WI38 (cell line): ENCODE data around the gene OR2B3.

Experiments used
- H3K4me3 ChIP-seq: 2 replicates; pipeline ENCODE4 v1.5.1; 2011; ENCODE audit warnings: low read depth, mild to moderate bottlenecking, control low read depth, low read length
- TF ChIP-seq, protein P1 (sequence below): IDR thresholded peaks from 2 replicates; pipeline ENCODE4 v1.5.1; 2012; ENCODE audit warnings: low read depth, mild to moderate bottlenecking, control low read depth, low read length

OR2B3 gene

DNA sequence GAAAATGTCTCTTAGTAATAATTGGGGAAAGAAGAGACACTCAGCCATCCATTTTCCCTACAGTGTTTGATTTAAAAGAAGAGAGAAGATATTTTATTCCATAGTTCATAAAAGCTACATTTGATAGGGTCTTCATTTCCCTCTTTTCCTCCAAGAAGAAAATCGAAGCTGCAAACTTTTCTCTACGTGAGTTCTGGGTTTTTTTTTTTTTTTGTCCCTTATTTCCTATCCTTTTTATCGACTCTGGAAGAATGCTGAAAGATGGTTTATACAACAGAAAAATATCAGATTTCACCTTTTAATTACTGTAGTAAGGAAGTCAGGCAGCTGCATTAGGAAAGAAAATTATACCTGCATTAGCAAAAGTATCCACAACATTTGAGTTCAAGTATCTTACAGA is 12.1 kb upstream of the OR2B3 start, which contains the start of gene OR2J1:
Gene OR2J1 (plus strand): TSS at position 301 of the 400 bp plus-strand sequence. CDS start 1,453 bp downstream, outside the sequence.
- H3K4me3 ChIP-seq = no peak within 1 kb of the TSS
- TF ChIP-seq, protein P1, sequence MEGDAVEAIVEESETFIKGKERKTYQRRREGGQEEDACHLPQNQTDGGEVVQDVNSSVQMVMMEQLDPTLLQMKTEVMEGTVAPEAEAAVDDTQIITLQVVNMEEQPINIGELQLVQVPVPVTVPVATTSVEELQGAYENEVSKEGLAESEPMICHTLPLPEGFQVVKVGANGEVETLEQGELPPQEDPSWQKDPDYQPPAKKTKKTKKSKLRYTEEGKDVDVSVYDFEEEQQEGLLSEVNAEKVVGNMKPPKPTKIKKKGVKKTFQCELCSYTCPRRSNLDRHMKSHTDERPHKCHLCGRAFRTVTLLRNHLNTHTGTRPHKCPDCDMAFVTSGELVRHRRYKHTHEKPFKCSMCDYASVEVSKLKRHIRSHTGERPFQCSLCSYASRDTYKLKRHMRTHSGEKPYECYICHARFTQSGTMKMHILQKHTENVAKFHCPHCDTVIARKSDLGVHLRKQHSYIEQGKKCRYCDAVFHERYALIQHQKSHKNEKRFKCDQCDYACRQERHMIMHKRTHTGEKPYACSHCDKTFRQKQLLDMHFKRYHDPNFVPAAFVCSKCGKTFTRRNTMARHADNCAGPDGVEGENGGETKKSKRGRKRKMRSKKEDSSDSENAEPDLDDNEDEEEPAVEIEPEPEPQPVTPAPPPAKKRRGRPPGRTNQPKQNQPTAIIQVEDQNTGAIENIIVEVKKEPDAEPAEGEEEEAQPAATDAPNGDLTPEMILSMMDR = no peak

GRCh38 chr6:29097803-29098202 is 10.7 kb upstream of the OR2B3 start:
- TF ChIP-seq, protein P1 = no peak

DNA sequence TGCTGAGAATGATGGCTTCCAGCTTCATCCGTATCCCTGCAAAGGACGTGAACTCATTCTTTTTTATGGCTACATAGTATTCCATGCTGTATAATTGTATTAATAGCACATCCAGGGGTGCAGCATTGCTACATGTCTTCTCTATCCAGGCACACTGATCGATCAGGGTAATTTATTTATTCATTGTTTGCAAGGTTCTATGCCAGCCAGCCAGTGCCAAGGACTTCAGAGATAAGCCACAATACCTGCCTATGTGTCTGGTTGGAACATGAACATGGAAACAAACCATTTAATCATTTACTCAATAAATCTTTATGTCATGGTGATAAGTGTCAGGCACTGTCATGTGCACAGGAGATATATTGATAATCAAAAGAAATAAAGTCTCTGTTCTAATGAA is 5.8 kb upstream of the OR2B3 start:
- TF ChIP-seq, protein P1 = no peak
- no peak overlapping the region for H3K4me3 ChIP-seq

More at GRCh38 chr6:29097803-29098202, 10.7 kb upstream of the OR2B3 start:
- H3K4me3 ChIP-seq = no peak overlapping the region

DNA sequence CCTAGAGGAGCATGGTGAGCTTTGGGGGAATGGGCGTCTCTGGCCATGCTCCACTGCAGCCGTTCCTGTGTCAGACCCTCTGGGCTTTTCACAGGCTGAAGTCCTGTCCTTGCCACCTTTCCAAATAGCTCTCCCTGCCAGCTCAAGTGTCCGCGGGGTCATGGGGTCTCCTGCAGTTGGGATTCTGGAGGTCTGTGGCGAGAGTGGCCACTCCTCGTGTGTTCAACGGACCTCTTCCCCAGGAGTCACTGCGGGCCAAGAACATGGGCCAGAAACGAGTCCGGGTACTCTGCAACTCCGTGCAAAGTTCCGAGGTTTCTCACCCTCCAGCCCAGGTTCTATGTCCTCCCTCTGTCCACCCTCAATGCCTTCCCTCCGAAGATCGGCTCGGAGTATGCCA is 4.7 kb downstream of the OR2B3 start:
- TF ChIP-seq, protein P1 = no peak
- no peak overlapping the region for H3K4me3 ChIP-seq

GRCh38 chr6:29081312-29081711 is 5.8 kb downstream of the OR2B3 start:
- TF ChIP-seq, protein P1 = no peak
- no peak overlapping the region for H3K4me3 ChIP-seq

DNA sequence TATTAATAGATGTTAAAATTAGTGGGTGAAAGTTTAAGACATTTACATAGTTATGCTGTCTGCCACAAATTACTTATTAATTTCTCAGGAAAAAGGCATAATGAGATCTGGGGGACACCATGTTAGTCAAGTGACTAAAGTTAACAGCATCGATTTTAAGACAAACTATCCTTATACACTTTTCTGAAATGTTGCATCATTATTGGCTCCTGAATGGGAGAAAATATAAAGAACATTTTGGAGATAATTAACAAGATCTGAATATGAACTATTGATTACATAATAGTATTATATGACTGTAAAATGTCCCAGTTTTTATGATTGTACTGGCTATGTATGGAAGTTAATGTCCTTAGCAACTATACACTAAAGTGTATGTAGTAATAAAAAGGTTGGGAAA is 7.9 kb downstream of the OR2B3 start:
- TF ChIP-seq, protein P1 = no peak
- no peak overlapping the region for H3K4me3 ChIP-seq

DNA sequence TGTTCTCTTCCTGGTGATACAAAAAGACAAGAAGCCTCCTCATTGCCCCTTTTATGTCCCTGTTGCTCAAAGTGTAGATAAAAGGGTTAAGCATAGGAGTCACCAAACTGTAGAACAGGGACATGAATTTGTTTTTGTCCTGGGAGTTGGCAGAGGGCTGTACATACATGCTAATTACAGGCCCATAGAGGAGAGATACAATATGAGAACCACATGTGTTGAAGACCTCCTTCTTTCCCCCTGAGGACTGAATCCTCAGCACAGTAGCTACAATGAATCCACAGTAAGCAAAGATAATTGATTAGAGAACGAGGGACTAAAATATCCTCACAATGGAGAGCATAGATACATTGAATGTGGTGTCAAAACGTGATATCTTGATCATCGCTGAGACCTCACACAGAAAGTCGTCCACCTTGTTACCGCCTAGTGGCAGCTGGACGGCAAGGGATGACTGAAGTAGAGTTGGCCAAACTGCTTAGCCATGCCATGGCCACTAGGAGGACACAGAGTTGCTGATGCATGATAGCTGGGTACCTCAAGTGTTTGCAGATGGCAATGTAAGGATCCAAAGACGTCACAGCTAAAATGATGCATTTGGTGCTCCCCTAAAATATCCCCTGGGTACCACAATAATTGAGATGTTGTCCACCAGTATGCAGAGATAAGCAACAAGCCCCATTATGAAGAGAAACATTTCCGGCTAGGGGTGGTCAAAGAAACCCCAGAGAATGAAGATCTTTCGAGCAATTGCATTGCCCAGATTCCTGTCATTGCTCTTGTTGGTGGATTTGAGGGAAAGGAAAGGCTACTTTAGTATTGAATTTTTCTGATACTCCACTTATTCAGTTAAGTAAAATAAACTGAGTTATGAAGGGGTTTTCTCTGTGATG is 15.0 kb downstream of the OR2B3 start:
- TF ChIP-seq, protein P1 = no peak
- no peak overlapping the region for H3K4me3 ChIP-seq
